ENCODE results near the gene PIGS. TPM values are rescaled to one million over a fixed set of nuclear protein-coding genes. Genes with fewer than 3 reads are reported as not detected.

Gene PIGS
- 53.5 to 67.3 TPM (median 60.9 TPM) in 5 replicates for total RNA-seq (2022; extraction: Qiagen RNA extraction; ENCODE audit: low read depth)

DNA sequence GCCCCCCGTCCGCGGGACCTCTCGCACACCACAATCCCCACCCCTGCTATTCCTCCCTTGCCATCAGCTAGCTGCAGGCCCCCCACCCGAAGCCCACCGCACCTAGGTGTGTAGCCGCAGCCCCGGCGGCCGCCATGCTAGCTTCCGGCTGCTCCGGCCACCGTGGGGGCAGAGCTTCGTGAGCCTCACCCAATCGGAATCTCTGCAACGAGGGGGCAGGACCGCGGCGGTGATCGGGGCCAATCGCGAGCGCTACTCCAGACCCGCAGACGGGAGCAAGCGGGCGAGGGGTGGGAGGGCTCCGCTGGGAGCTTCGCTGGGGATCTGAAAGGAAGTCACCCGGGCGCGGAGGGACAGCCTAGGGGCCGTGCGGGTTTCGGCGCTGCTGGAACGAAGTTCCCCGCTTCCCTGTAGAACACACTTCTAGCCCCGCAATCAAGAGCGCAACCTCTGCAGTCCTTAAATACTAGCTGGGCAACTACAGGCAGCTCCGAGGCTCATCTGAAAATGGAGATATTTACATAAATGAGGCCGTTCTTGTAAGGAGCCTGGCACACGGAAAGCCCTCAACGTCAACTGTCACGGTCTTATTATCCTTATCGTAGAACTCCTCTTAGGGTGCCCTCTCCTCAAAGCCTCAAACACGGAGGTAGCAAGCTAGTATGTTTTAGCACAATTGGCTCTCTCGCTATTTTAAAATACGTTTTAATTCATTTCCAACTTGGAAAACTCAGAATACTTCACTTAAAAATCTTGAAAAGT, at the start of gene PIGS:
TSS of gene PIGS (minus strand) at position 164 of the 762 bp plus-strand sequence. CDS start at position 136, 28 bp downstream.

DNA sequence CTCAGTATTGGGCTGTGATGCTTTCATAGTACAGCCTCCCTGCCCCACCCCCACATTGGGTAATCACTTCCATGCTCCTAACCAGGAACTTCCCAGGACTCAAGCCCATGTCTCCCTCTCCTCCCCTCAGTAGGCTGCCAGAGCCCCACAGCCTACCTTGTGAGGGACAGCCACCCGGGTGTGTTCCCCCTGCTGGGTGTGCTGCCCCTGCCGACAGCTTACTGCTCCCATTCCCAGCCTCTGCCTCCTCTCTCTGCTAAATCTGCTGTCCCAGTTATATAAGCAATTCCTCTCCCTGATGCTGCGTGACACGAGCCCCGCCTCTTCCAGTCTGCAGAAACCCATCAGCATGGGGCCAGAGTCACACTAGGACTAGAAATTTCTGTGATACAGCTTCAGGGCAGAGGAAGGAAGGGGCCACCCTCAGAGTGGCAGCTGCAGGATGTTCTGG, 42.6 kb upstream of the PIGS start, which contains the start of gene RSKR:
TSS of gene RSKR (minus strand) at position 255 of the 451 bp plus-strand sequence. CDS start at position 231, 24 bp downstream.

DNA sequence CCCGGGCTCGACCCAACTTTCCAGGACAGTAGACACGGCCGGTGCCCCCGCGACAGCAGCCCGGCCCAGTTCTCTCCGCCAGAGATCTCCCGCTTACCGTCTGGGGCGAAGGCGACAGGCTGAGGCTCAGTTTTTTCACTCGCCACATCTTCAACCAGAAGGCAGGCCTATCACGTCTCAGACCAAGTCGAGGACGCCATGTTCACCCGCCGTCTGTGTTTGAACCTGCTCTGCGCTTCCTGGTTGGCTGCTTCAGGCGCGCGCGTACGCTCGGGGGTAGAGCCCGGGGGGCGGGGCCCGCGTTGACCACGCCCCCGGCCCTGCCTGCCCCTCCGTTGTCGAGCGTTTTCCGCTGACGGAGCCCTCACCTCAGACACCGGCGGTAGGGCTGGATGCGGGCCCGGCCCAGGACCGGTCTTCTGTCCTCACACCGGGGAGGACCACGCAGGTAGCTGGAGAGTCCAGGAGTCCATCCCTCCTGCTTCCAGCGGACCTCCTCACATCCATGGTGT, 27.5 kb upstream of the PIGS start, which contains the start of gene SPAG5:
TSS of gene SPAG5 (minus strand) at position 227 of the 512 bp plus-strand sequence. CDS start at position 148, 79 bp downstream.

DNA sequence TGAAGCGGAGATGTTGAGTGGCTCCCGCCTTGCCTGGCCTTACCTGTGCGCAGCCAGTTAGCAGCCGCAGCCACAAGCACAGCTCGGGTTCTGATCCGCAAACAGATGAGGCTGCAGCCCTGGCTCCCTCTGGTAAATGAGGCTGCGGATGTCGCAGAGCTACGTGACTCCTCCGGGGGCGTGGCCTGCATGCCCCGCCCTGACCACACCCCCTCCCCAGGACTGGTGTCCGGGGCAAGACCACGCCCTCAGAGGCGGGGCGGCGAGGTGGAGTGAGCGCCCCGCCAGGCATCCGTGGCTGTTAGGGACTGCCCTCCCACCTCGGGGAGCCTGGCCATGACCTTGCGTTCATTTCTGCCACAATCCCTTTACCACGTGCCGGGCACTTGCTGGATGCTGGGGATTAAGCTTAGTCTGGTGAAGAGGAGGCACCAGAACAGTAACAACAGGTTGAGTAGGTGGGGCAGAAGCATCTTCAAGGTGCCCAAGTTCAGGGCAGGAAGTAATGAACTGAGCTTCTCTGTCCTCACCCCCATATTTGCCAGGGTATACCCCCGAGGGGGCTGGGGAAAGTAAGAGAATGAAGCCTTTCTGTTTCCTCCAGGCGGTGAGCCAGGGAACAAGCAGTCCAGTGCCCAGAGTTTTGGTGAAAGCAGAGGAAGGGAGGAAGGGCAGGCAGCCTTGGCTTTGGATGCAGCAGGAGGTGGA, 5.6 kb upstream of the PIGS start, which contains the start of gene ALDOC:
TSS of gene ALDOC (minus strand) at position 138 of the 708 bp plus-strand sequence. CDS start 1,363 bp downstream, outside the sequence.

DNA sequence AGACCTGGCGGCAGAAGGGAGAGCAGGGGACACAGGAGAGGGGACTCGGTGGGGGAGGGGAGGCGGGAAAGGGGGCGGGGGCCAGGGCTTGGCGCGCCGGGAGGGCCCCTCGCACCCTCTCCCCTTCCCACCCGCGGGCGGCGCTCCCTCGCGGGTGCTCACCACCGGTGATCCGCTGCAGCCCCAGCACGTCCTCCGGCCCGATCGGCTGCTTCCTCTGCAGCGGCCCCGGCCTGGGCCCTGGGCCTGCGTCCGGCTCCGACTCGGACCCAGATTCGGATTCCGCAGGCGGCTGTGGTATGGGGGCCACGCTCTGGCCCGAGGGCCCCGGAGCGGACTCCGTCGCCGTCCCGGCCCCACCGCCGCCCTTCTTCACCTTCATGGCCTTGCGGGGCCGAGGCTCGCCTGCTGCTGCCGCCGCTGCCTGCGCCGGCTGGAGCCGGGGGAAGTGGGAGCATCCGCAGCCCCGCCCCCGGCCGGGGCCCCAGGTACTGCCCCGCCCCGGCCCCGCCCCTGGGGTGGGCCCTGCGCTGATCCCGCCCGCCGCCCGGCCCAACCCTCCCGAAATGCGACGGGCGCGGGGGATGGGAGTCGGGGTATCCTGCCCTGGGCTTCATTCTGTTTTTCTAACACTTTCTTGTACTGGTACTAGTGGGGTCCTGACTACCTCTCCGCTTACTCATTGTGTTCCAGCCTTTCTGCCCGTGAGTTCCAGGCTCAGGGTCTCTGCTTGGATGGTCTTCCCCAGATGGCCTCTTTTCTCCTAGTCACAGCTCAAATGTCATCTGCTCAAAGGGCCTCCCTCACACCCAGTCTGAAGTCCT, 18.9 kb downstream of the PIGS start, which contains the start of gene UNC119:
TSS of gene UNC119 (minus strand) at position 449 of the 824 bp plus-strand sequence. CDS start at position 382, 67 bp downstream.

DNA sequence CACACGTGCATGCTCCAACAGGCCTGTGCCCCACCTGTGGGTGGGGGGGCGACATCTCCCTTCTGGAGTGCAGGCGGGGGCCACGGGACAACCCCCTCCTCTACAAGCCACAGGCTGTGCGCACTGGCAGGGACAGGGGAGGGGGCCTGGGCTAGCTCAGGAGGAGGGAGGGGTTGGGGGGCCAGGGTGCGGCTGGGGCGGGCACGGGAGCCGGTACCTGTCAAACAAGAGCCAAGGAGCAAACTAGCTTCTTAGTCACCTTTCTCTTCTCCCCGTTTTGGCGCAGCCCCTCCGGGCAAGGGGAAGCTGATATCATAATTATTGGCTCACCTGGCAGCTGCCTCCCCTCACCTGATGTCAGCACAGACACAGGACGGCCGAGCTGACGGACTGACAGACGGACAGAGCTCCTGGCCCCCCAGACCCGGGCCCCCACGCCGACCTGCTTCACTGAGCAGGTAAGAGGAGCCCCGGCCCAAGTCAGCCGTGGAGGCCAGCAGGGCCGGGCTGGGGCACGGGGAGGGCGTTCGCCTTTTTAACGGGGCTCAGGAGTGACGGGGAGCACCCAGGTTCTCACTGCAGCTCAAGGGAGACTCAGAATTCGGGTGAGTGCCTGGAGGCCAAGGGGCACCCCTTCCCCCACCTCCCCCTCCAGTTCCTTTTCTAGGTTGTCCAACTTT, 65.2 kb downstream of the PIGS start, which contains the start of gene FOXN1:
TSS of gene FOXN1 (plus strand) at position 363 of the 680 bp plus-strand sequence. CDS start 17,622 bp downstream, outside the sequence.

Other genes with a start within 250 kb of the PIGS start
- 50.5 to 59.6 TPM (median 54.2 TPM) in 5 replicates for gene IFT20, start 236.1 kb downstream of the PIGS start, total RNA-seq (2022; extraction: Qiagen RNA extraction; ENCODE audit: low read depth)
- gene TNFAIP1, start 235.8 kb downstream of the PIGS start, total RNA-seq (2022; extraction: Qiagen RNA extraction; ENCODE audit: low read depth) = 39.5 to 53.9 TPM (median 49.0 TPM) in 5 replicates
- gene POLDIP2, start 214.0 kb downstream of the PIGS start, total RNA-seq (2022; extraction: Qiagen RNA extraction; ENCODE audit: low read depth) = 124 to 172 TPM (median 167 TPM) in 5 replicates
- not detected in 5 replicates for gene SEBOX, start 206.3 kb downstream of the PIGS start, total RNA-seq (2022; extraction: Qiagen RNA extraction; ENCODE audit: low read depth)
- gene VTN, start 201.2 kb downstream of the PIGS start, total RNA-seq (2022; extraction: Qiagen RNA extraction; ENCODE audit: low read depth) = 16.2 to 21.8 TPM (median 18.5 TPM) in 5 replicates
- gene SARM1, start 199.8 kb downstream of the PIGS start, total RNA-seq (2022; extraction: Qiagen RNA extraction; ENCODE audit: low read depth) = 4.8 to 7.8 TPM (median 5.4 TPM) in 5 replicates
- 13.8 to 24.9 TPM (median 20.2 TPM) in 5 replicates for gene SLC46A1, start 165.3 kb downstream of the PIGS start, total RNA-seq (2022; extraction: Qiagen RNA extraction; ENCODE audit: low read depth)
- gene SLC13A2, start 97.9 kb downstream of the PIGS start, total RNA-seq (2022; extraction: Qiagen RNA extraction; ENCODE audit: low read depth) = 0.08 to 0.20 TPM (median 0.16 TPM) in 5 replicates
- gene FOXN1, start 65.2 kb downstream of the PIGS start, total RNA-seq (2022; extraction: Qiagen RNA extraction; ENCODE audit: low read depth) = 0.05 to 0.07 TPM in 2 of 5 replicates, not detected in the others
- gene UNC119, start 18.9 kb downstream of the PIGS start, total RNA-seq (2022; extraction: Qiagen RNA extraction; ENCODE audit: low read depth) = 21.0 to 36.1 TPM (median 33.5 TPM) in 5 replicates
- 2.0 to 3.2 TPM (median 2.1 TPM) in 5 replicates for gene ALDOC, start 5.4 kb upstream of the PIGS start, total RNA-seq (2022; extraction: Qiagen RNA extraction; ENCODE audit: low read depth)
- 76.7 to 85.2 TPM (median 79.1 TPM) in 5 replicates for gene SPAG5, start 27.5 kb upstream of the PIGS start, total RNA-seq (2022; extraction: Qiagen RNA extraction; ENCODE audit: low read depth)
- gene RSKR, start 42.7 kb upstream of the PIGS start, total RNA-seq (2022; extraction: Qiagen RNA extraction; ENCODE audit: low read depth) = 2.9 to 5.4 TPM (median 4.7 TPM) in 5 replicates
- 61.0 to 66.2 TPM (median 61.5 TPM) in 5 replicates for gene BLTP2, start 73.6 kb upstream of the PIGS start, total RNA-seq (2022; extraction: Qiagen RNA extraction; ENCODE audit: low read depth)
- 67.9 to 89.2 TPM (median 82.9 TPM) in 5 replicates for gene SDF2, start 90.4 kb upstream of the PIGS start, total RNA-seq (2022; extraction: Qiagen RNA extraction; ENCODE audit: low read depth)
- 60.7 to 79.0 TPM (median 77.6 TPM) in 5 replicates for gene SUPT6H, start 90.7 kb upstream of the PIGS start, total RNA-seq (2022; extraction: Qiagen RNA extraction; ENCODE audit: low read depth)
- gene PROCA1, start 140.4 kb upstream of the PIGS start, total RNA-seq (2022; extraction: Qiagen RNA extraction; ENCODE audit: low read depth) = 1.1 to 1.8 TPM (median 1.4 TPM) in 5 replicates
- gene RAB34, start 146.3 kb upstream of the PIGS start, total RNA-seq (2022; extraction: Qiagen RNA extraction; ENCODE audit: low read depth) = 209 to 253 TPM (median 243 TPM) in 5 replicates
- 1,899 to 3,039 TPM (median 2,180 TPM) in 5 replicates for gene RPL23A, start 148.5 kb upstream of the PIGS start, total RNA-seq (2022; extraction: Qiagen RNA extraction; ENCODE audit: low read depth)
- gene TLCD1, start 154.7 kb upstream of the PIGS start, total RNA-seq (2022; extraction: Qiagen RNA extraction; ENCODE audit: low read depth) = 31.0 to 54.2 TPM (median 46.9 TPM) in 5 replicates
- gene NEK8, start 157.3 kb upstream of the PIGS start, total RNA-seq (2022; extraction: Qiagen RNA extraction; ENCODE audit: low read depth) = 2.2 to 5.0 TPM (median 4.8 TPM) in 5 replicates
- 41.3 to 86.1 TPM (median 77.9 TPM) in 5 replicates for gene TRAF4, start 172.5 kb upstream of the PIGS start, total RNA-seq (2022; extraction: Qiagen RNA extraction; ENCODE audit: low read depth)

All from A549 treated with ZK216348 at 1 μM for 4 hours (cell line).